DND-41 (cell line): Measurements from ENCODE around the gene UBE2Q2.

Source experiments
- ATAC-seq: fragments of 200-7000 bp; cut with Tn5 transposase; 3 replicates; pipeline ENCODE4 v1.9.1; 2021; ENCODE audit warnings: low read depth; ENCODE audit not compliant: insufficient read depth
- DNase-seq: peaks from one replicate; pipeline ENCODE4 v3.0.0-alpha.2; 2020
- H2AFZ ChIP-seq: 2 replicates; pipeline ENCODE4 v1.6.0; 2012; ENCODE audit warnings: low read depth, low read length
- H3K27ac ChIP-seq: 2 replicates; pipeline ENCODE4 v1.5.1; 2012; ENCODE audit warnings: low read length, inconsistent platforms
- H3K27me3 ChIP-seq: fragments of 200-600 bp; sonication (generic); 2 replicates; pipeline ENCODE4 v1.6.0; 2012; ENCODE audit warnings: low read length, mild to moderate bottlenecking, inconsistent platforms; ENCODE audit not compliant: insufficient read depth, poor library complexity
- H3K36me3 ChIP-seq: 2 replicates; pipeline ENCODE4 v1.5.1; 2012; ENCODE audit warnings: low read length, inconsistent platforms; ENCODE audit not compliant: insufficient read depth
- H3K4me1 ChIP-seq: 2 replicates; pipeline ENCODE4 v1.5.1; 2012; ENCODE audit warnings: mild to moderate bottlenecking, low read length; ENCODE audit not compliant: insufficient read depth
- H3K4me2 ChIP-seq: 2 replicates; pipeline ENCODE4 v1.6.0; 2012; ENCODE audit warnings: mild to moderate bottlenecking, moderate library complexity, low read length, inconsistent platforms; ENCODE audit not compliant: insufficient read depth
- H3K4me3 ChIP-seq, 2 experiments: fragments of 200-600 bp in 1 of 2; shearing (Covaris generic) in 1 of 2; 2 replicates each; pipeline ENCODE4 v1.5.1; 2012 to 2016; ENCODE audit warnings: inconsistent platforms in 2 of 2, low read length in 2 of 2, mild to moderate bottlenecking in 2 of 2, low read depth in 1 of 2, moderate library complexity in 1 of 2
- H3K79me2 ChIP-seq: 2 replicates; pipeline ENCODE4 v1.6.0; 2012; ENCODE audit warnings: low read length, inconsistent platforms; ENCODE audit not compliant: insufficient read depth
- H3K9ac ChIP-seq: 2 replicates; pipeline ENCODE4 v1.6.0; 2012; ENCODE audit warnings: low read depth, mild to moderate bottlenecking, inconsistent platforms, low read length, moderate library complexity
- H3K9me3 ChIP-seq: 2 replicates; pipeline ENCODE4 v1.5.1; 2012; ENCODE audit warnings: low read length, moderate library complexity, mild to moderate bottlenecking, inconsistent platforms; ENCODE audit not compliant: insufficient read depth, severe bottlenecking
- H4K20me1 ChIP-seq: 2 replicates; pipeline ENCODE4 v1.6.0; 2012; ENCODE audit warnings: low read length; ENCODE audit not compliant: insufficient read depth
- CTCF ChIP-seq: IDR thresholded peaks from 2 replicates; pipeline ENCODE4 v1.5.1; 2012; ENCODE audit warnings: borderline replicate concordance, low read length, moderate library complexity, mild to moderate bottlenecking; ENCODE audit not compliant: poor library complexity, severe bottlenecking; ENCODE audit errors: extremely low read depth
- EZH2 ChIP-seq: IDR thresholded peaks from 3 replicates; pipeline ENCODE4 v1.6.1; 2012; ENCODE audit warnings: borderline replicate concordance, low read depth, mild to moderate bottlenecking, moderate library complexity, low read length, inconsistent platforms; ENCODE audit not compliant: severe bottlenecking

The UBE2Q2 gene

GRCh38 chr15:75831806-75832102, 11.5 kb upstream of the UBE2Q2 start:
- no peak overlapping the region for H3K4me3 ChIP-seq
- H3K27me3 ChIP-seq: no peaks in the 10 kb centered on the region
- no peaks in the 10 kb centered on the region for H3K79me2 ChIP-seq
- H3K27ac ChIP-seq: no peak overlapping the region
- H3K4me2 ChIP-seq: no peak overlapping the region
- DNase-seq (no peak), ATAC-seq (no peak)
- no peaks in the 10 kb centered on the region for H3K4me1 ChIP-seq
- TF ChIP-seq CTCF (no peak), EZH2 (no peak)
- no peak overlapping the region for H2AFZ ChIP-seq
- H3K9ac ChIP-seq: no peak overlapping the region
- H3K36me3 ChIP-seq: no peaks in the 10 kb centered on the region
- H4K20me1 ChIP-seq: no peaks in the 10 kb centered on the region
- no peaks in the 10 kb centered on the region for H3K9me3 ChIP-seq

- Histone ChIP-seq H4K20me1 (no peaks in the 10 kb centered on the region), H3K79me2 (no peaks in the 10 kb centered on the region), H2AFZ (no peak overlapping the region), H3K4me3 (no peak overlapping the region), H3K9me3 (no peaks in the 10 kb centered on the region), H3K27ac (no peak overlapping the region), H3K36me3 (no peaks in the 10 kb centered on the region), H3K9ac (no peak overlapping the region), H3K4me2 (no peak overlapping the region), H3K27me3 (no peaks in the 10 kb centered on the region), H3K4me1 (no peaks in the 10 kb centered on the region)
- TF ChIP-seq EZH2 (no peak), CTCF (no peak)
- ATAC-seq (no peak), DNase-seq (no peak)
Observed at GRCh38 chr15:75832114-75832513, 11.1 kb upstream of the UBE2Q2 start.

- TF ChIP-seq EZH2: no peak
- TF ChIP-seq CTCF: no peak
- H3K4me2 ChIP-seq: no peak overlapping the region
- no peaks in the 10 kb centered on the region for H3K79me2 ChIP-seq
- no peaks in the 10 kb centered on the region for H4K20me1 ChIP-seq
- no peaks in the 10 kb centered on the region for H3K9me3 ChIP-seq
- no peaks in the 10 kb centered on the region for H3K4me1 ChIP-seq
- DNase-seq: no peak
- H3K27ac ChIP-seq: no peak overlapping the region
- peaks cover 3% of the 10 kb centered on the region for H3K27me3 ChIP-seq
- H2AFZ ChIP-seq: no peak overlapping the region
- H3K9ac ChIP-seq: no peak overlapping the region
- no peak overlapping the region for H3K4me3 ChIP-seq
- H3K36me3 ChIP-seq: no peaks in the 10 kb centered on the region
- no peak for ATAC-seq
Observed at GRCh38 chr15:75834021-75834420, 9.2 kb upstream of the UBE2Q2 start.
